Kidney (tissue), 14 donors: ENCODE results near the gene MAP6. TPM values are rescaled to one million over a fixed set of nuclear protein-coding genes. Genes with fewer than 3 reads are reported as not detected.

ENCODE experiments used
- DNase-seq, 5 donors: peaks; one replicate each; pipeline ENCODE4 v3.0.0-alpha.2; 2013 to 2020
- FAIRE-seq: peaks from 2 replicates; lab custom pipeline; 2012; peaks lifted over from hg19 to GRCh38; lab: Jason Lieb, UNC
- H3K27ac ChIP-seq, 2 donors: one replicate each; pipeline ENCODE4 v1.7.0; 2013; ENCODE audit warnings: low read depth in 2 of 2, low read length in 2 of 2, inconsistent platforms in 1 of 2
- H3K27me3 ChIP-seq: one replicate; pipeline ENCODE4 v1.7.1; 2013; ENCODE audit warnings: low read length, inconsistent platforms; ENCODE audit not compliant: control insufficient read depth, insufficient read depth
- H3K36me3 ChIP-seq, 3 donors: one replicate each; pipeline versions ENCODE4 v1.7.0 to v1.7.1; 2013; ENCODE audit warnings: low read length in 3 of 3, control low read depth in 1 of 3, inconsistent platforms in 1 of 3; ENCODE audit not compliant: insufficient read depth in 3 of 3, control insufficient read depth in 2 of 3
- H3K4me1 ChIP-seq, 3 donors: one replicate each; pipeline versions ENCODE4 v1.7.0 to v1.7.1; 2013; ENCODE audit warnings: low read length in 3 of 3, inconsistent platforms in 1 of 3, low read depth in 1 of 3; ENCODE audit not compliant: control insufficient read depth in 2 of 3, insufficient read depth in 2 of 3
- H3K4me3 ChIP-seq, 3 donors: one replicate each; pipeline versions ENCODE4 v1.7.0 to v1.8.1; 2013; ENCODE audit warnings: low read length in 3 of 3, control low read depth in 1 of 3, inconsistent platforms in 1 of 3
- H3K9ac ChIP-seq, 3 donors: one replicate each; pipeline versions ENCODE4 v1.7.0 to v1.7.1; 2013; ENCODE audit warnings: low read length in 3 of 3, control low read depth in 1 of 3, inconsistent platforms in 1 of 3
- H3K9me3 ChIP-seq, 3 donors: one replicate each; pipeline versions ENCODE4 v1.7.0 to v1.7.1; 2013; ENCODE audit warnings: low read length in 3 of 3, control low read depth in 1 of 3, inconsistent platforms in 1 of 3; ENCODE audit not compliant: control insufficient read depth in 2 of 3, insufficient read depth in 1 of 3
- CTCF ChIP-seq: IDR thresholded peaks from 3 replicates; pipeline ENCODE4 v1.5.1; 2012; ENCODE audit warnings: mild to moderate bottlenecking, moderate library complexity, borderline replicate concordance; ENCODE audit not compliant: insufficient read depth; ENCODE audit errors: extremely low read depth
- intact Hi-C: fragments of 100-400 bp; cut with DNase I; formaldehyde crosslinking; loops from one replicate; pipeline ENCODE4 v1.11.1; 2022
- polyA plus RNA-seq: library from polyadenylated mRNA; stranded (reverse); fragments of 350-450 nt; fragmentation: Illumina TruSeq; extraction: RNeasy Lipid Tissue Mini Kit (QIAGEN cat#74804); gene quantifications from one replicate; pipeline ENCODE4 v1.2.3, GENCODE V29; 2014; ENCODE audit warnings: low read depth, low replicate concordance; ENCODE audit not compliant: insufficient read depth
- total RNA-seq: library from RNA; stranded (reverse); fragmentation: NEBNext Ultra II Directional; extraction: Animal tissue kit (Norgen Biotek cat#: 25700); gene quantifications from one replicate; pipeline ENCODE4 v1.2.1, GENCODE V29; 2021
- donor health status: control.
- donor health status: control.
- donor health status: control.
- donor health status: control.
- donor health status: control.
- donor health status: DM: yes; HTN: yes; CAD: no.
- donor health status: Normal renal cell carcinoma (clear cell type).

MAP6 gene
- total and polyA plus RNA-seq, 2 donors from 2014 or later: 7.7 to 21.3 TPM

- no peaks in the 10 kb centered on the region for H3K36me3 ChIP-seq
- peaks cover 0 to 2% (median 0%) of the 10 kb centered on the region in 3 donors for H3K4me1 ChIP-seq
- H3K9me3 ChIP-seq: no peaks in the 10 kb centered on the region
- DNase-seq (no peak), FAIRE-seq (no peak)
- no peaks in the 10 kb centered on the region for H3K27me3 ChIP-seq
- intact Hi-C loops: no loop called here
- H3K4me3 ChIP-seq: no peak overlapping the region
- H3K9ac ChIP-seq: no peak overlapping the region
- no peak overlapping the region for H3K27ac ChIP-seq
- TF ChIP-seq CTCF: no peak
Observed at GRCh38 chr11:75642402-75643113, 26.3 kb downstream of the MAP6 start.

- Histone ChIP-seq H3K9me3 (no peaks in the 10 kb centered on the region), H3K4me1 (peaks cover 0 to 3% (median 2%) of the 10 kb centered on the region in 3 donors), H3K27ac (no peak overlapping the region), H3K4me3 (peak overlapping the region in 2 of 3 donors; percentile 9 to 27), H3K36me3 (no peaks in the 10 kb centered on the region), H3K9ac (no peak overlapping the region), H3K27me3 (no peaks in the 10 kb centered on the region)
- peak; percentile 80 to 93 (median 85) for DNase-seq
- intact Hi-C loops: no loop called here
- no peak for TF ChIP-seq CTCF
- FAIRE-seq: no peak
Observed at GRCh38 chr11:75639762-75640181, 29.1 kb downstream of the MAP6 start.

- TF ChIP-seq CTCF: no peak
- H3K4me1 ChIP-seq: peaks cover 0 to 3% (median 2%) of the 10 kb centered on the region in 3 donors
- H3K9me3 ChIP-seq: no peaks in the 10 kb centered on the region
- H3K9ac ChIP-seq: no peak overlapping the region
- H3K27me3 ChIP-seq: no peaks in the 10 kb centered on the region
- no peak for DNase-seq
- no peak overlapping the region for H3K27ac ChIP-seq
- H3K36me3 ChIP-seq: no peaks in the 10 kb centered on the region
- intact Hi-C loops: no loop called here
- H3K4me3 ChIP-seq: no peak overlapping the region
- FAIRE-seq: no peak
Observed at GRCh38 chr11:75637998-75638397, 30.8 kb downstream of the MAP6 start.
